Activated CD4-positive, alpha-beta T cell treated with anti-CD3 and anti-CD28 coated beads, Interleukin-2, amount 50 U/mL, for 16 hours (primary cell): ENCODE data around the gene DYRK1A.

Experiments used
- DNase-seq: peaks from one replicate; pipeline ENCODE4 v3.0.0-alpha.2; 2020

Gene DYRK1A

GRCh38 chr21:37568916-37569315 is 202.3 kb downstream of the DYRK1A start:
- DNase-seq = no peak

GRCh38 chr21:37571442-37571841 is 204.9 kb downstream of the DYRK1A start:
- DNase-seq = no peak

GRCh38 chr21:37574316-37574715 is 207.7 kb downstream of the DYRK1A start:
- DNase-seq = no peak

GRCh38 chr21:37574751-37575150 is 208.2 kb downstream of the DYRK1A start:
- DNase-seq = no peak

GRCh38 chr21:37575580-37575979 is 209.0 kb downstream of the DYRK1A start:
- DNase-seq = no peak
